H1 (cell line): ENCODE data around the gene SCN2A. TPM values are rescaled to one million over a fixed set of nuclear protein-coding genes. Genes with fewer than 3 reads are reported as not detected.

ENCODE experiments used
- BACH1 ChIP-seq: IDR thresholded peaks from 2 replicates; pipeline ENCODE4 v1.6.1; 2012; ENCODE audit warnings: low read length, improper control_type of control experiment
- FOSL1 ChIP-seq: IDR thresholded peaks from 2 replicates; pipeline ENCODE4 v1.6.1; 2011; ENCODE audit warnings: mild to moderate bottlenecking, low read depth, low read length, moderate library complexity; ENCODE audit not compliant: insufficient read depth
- RAD21 ChIP-seq, 2 experiments: IDR thresholded peaks in 1 of 2; conservative IDR thresholded peaks in 1 of 2; 2 replicates each; pipeline ENCODE4 v1.6.1; 2011; ENCODE audit warnings: low read depth in 2 of 2, low read length in 2 of 2, improper control_type of control experiment in 1 of 2, inconsistent platforms in 1 of 2, mild to moderate bottlenecking in 1 of 2, moderate library complexity in 1 of 2
- SP4 ChIP-seq: IDR thresholded peaks from 2 replicates; pipeline ENCODE4 v1.6.1; 2012; ENCODE audit warnings: low read length, inconsistent platforms
- polyA plus RNA-seq, 7 experiments: library from polyadenylated mRNA; depleted of rRNA in 3 of 7; stranded (reverse) in 5 of 7; unstranded in 2 of 7; fragments of >200 nt in 5 of 7; fragments of 200-250 nt in 2 of 7; gene quantifications; 1 replicate in 5 of 7; 2 replicates in 1 of 7; 4 replicates in 1 of 7; pipeline versions ENCODE4 v1.2.1 to v1.2.3, GENCODE V29; 2011 to 2013; ENCODE audit warnings: missing spikeins in 2 of 7, mixed read lengths in 2 of 7
- total RNA-seq: library from RNA; stranded (reverse); fragmentation: NEBNext Ultra II Directional; extraction: Animal tissue kit (Norgen Biotek cat#: 25700); gene quantifications from 2 replicates; pipeline ENCODE4 v1.2.1, GENCODE V29; 2021
- TF ChIP-seq, protein P1 (sequence below): IDR thresholded peaks from 2 replicates; pipeline ENCODE4 v1.6.1; 2011; ENCODE audit warnings: low read depth, mild to moderate bottlenecking, low read length; ENCODE audit not compliant: insufficient read depth

The SCN2A gene
- total and polyA plus RNA-seq, 2 of the 8 experiments (the other 6 are each of a cell fraction or from before 2014, with no cell fraction given), result 0.18 to 1.1 TPM

DNA sequence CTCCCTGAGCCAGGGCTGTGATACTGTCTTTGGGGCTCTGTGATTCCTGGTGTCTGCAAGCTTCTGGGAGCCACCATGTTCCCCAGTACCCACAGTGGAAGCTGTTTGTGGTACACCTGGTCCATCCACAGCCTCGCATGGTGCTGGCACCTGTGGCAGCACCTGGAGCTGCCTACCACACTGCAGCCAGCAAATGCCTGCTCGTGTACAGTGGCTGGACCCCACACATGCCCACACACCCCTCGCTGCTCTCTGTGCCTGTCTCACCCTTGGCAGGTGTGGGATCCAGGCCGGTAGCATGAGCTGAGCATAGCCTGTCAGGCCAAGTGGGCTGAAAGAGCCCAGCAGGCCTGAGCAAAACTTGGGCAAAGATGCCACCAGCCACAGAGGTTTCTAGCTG, 188.5 kb downstream of the SCN2A start (continued):
- TF ChIP-seq BACH1 (no peak), FOSL1 (no peak), SP4 (no peak), RAD21 (IDR thresholded peaks at IDR 0.05 in 1 of 2, conservative IDR thresholded peaks at IDR 0.05 in 1 of 2; ENCODE audit: low read depth in 2 of 2, low read length in 2 of 2) (no peak)
- TF ChIP-seq, protein P1, sequence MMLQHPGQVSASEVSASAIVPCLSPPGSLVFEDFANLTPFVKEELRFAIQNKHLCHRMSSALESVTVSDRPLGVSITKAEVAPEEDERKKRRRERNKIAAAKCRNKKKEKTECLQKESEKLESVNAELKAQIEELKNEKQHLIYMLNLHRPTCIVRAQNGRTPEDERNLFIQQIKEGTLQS, result no peak
